NK-92 (cell line): ENCODE data around the gene MITF.

Source experiments
- DNase-seq: peaks from one replicate; lab custom pipeline; 2025; ENCODE audit not compliant: unreplicated experiment; lab: John Stamatoyannopoulos, UW

Gene MITF, protein sequence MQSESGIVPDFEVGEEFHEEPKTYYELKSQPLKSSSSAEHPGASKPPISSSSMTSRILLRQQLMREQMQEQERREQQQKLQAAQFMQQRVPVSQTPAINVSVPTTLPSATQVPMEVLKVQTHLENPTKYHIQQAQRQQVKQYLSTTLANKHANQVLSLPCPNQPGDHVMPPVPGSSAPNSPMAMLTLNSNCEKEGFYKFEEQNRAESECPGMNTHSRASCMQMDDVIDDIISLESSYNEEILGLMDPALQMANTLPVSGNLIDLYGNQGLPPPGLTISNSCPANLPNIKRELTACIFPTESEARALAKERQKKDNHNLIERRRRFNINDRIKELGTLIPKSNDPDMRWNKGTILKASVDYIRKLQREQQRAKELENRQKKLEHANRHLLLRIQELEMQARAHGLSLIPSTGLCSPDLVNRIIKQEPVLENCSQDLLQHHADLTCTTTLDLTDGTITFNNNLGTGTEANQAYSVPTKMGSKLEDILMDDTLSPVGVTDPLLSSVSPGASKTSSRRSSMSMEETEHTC

DNA sequence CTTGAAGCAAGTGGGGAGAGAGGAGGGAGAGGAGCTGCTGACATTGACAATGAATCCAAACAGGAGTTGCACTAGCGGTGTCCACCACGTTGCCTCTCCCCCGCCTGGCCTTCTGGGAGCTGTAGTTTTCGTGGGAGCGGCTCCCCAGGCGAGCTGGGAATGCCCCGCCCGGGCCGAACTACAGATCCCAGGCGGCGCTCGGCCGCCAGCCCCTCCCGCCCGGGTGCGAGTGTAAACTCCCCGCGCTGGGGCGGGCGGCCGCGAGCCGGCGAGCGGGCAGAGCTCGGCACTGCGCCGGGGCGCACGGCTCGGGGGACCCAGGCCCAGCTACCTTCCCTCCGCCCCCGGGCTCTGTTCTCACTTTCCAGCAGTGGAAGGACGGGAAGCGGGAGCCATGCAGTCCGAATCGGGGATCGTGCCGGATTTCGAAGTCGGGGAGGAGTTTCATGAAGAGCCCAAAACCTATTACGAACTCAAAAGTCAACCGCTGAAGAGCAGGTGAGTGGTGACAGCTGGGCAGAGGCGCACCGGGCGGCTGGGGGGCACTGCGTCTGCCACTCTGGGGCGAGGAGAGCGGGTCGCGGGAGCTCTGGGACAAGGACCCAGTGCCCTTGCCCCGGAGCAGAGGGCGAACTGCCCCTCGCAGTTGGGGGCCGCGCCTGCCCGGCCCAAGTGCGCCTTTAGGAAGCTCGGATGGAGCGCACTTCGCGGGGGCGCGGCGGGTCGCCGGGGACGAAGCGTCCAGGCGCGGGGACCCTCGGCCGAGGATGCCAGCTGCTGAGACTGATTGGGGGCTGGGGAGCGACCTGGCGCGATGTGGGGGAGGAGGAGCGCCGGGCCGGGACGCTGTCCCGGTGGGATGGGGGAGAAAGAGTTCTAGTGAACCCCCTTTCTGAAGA lies at the start of gene MITF:
TSS of gene MITF (plus strand) at position 261 of the 899 bp plus-strand sequence. CDS start at position 395, 134 bp downstream.
- DNase-seq, result no peak

DNA sequence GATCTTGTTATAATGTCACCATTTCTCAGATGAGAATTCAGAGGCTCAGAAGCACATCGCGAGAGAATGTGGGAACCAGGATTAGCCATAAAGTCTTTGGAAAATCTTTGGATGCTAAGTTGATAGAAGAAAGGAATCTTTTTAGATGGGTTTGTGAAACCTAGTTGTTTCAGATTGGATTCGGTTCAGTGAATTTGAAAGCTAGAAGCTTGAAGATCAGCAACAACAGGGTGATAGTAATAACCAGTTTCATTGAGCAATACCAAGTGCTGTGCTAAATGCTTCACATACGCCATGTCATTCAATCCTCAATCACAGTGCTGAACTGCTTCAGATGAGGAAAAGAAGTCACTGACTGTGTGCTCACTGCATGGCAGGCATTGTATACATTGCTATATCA lies 47.4 kb upstream of the MITF start:
- DNase-seq, result no peak

DNA sequence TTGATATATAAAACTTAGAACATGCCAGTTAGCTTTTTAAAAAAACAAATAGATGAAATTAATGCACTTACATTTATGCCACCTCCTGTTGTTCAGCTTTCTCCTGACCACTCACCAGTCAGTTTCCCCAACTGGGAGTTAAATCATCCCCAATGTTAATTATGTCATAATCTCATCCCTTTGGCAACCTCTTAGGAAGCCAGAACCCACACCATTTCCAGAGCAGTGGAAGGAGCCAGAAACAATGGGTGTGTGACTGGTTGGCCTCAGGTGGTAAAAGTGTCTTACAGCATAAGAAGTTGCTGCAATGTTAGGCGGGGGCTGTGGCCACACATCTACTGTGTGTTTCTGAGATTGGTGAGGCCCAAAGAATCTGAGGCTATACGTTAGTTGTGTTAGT lies 46.5 kb upstream of the MITF start:
- DNase-seq, result no peak

DNA sequence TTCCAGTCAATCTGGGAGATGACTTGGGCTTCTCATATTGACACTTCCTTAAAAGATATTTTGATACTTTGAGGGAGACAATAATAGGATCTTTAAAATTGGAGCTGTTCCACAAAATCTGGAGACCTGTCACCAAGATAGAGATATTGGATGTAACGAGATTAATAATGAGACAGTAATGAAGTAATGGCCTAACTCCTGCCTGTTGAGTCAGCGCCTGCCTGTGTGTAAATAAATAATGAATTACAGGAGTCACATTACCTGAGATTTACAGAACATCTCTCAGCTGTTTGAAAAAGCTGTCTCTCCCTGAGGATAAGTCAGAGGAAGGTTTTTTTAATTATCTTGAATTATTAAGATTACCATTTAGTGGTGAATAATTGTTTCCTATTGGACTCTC lies 43.8 kb upstream of the MITF start:
- DNase-seq, result no peak

DNA sequence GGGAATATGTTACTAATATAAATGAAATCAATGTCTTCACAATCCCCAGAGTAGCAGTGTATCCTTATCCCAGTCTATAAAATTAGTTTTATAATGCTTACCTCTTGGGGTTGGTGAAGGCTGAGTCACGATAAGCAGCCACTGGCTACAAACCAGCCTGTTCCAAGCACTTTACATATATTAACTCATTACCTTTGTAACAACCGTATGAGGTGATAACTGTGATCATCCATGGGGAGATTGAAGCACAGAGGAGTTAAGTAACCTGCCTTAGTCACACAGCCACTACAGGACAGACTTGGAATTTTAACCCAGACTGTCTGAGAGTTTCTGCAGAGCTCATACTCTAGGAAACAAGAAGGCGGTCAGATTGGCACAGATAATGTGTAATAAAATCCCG lies 43.3 kb upstream of the MITF start:
- no peak for DNase-seq

DNA sequence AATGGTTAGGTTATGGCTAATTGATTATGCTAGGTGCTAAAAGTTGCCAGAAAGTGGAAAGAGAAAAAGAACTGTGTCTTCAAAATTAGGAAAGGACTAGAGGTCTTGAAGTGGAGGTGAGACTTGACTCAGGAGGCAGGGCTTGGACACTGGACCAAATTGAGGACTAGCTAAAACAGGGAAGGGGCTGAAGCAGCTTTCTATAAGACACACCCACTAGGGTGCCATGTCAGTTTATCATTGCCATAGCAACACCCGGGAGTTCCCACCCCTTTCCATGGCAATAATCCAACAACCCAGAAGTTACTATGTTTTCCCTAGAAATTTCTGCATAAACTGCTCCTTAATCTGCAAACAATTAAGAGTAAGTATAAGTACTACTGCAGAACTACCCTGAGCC lies 42.9 kb upstream of the MITF start:
- no peak for DNase-seq

DNA sequence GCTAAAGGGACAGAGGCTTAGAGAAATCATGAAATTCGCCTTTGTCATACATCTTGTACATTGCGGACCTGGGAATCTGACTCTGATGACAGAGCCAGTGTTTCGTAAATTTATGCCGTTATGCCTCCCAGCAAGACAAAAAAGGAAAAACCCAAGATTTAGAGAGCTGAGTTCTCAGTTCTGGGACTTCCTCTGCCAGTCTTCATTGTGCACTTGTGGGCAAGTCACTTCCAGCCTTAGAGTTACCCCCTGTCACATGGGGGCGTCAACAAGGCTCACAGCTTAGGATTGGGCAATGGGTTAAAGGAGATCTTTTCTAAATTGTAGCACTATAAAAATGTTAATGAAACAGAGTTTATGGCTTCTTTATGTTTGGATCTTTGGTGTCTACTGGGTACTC lies 41.9 kb upstream of the MITF start:
- DNase-seq, result no peak

DNA sequence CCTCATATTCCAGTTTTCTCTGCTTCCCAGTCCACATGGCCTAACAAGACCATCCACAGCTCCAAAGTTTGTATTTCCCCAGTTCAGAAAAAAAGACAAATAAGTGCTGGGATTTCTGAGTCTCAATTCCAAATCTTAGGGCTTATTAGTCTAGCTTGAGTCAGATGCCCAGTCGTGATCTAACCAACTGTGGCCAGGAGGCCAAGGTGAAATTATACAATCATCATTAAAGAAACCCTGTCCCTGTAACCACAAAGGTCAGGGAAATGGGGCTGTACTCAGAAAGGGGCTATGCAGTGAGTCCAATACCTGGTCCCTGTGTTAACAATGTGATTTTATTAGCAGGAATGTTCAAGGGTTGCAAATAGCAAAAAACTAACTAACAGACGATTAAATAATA lies 40.5 kb upstream of the MITF start:
- no peak for DNase-seq

DNA sequence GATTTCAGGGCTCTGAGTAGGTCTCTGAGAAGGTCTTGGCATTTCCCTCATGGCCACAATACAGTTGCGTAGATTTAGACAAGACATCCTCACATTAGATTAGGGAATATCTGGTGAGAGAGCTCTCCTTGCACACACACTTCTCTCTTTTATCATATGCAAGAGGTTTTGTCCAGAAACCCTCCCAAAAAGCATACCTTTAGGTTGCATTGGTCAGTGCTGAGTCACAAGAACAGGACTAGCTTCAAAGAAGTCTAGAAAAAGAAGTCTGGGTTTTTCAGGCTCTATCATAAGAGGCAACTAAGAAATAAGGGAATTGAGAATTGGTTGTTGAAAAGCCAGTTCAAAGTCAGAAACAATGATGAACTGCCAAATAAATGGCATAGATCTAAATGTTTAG lies 40.1 kb upstream of the MITF start:
- DNase-seq, result no peak

DNA sequence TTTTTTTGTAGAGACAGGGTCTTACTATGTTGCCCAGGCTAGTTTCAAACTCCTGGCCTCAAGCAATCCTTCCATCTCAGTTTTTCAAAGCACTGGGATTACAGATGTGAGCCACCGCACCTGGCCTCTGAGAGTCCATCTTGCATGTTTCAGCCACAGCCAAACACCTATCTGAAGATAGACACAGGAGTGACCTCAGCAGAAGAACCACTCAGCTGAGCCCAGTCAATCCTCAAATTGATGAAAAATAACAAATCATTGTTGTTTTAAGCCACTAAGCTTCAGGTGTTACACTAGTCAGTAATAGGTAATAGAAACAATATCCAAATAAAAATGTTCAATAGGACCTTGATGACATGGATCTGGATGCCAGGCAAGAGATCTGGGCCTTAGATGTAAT lies 38.3 kb upstream of the MITF start:
- DNase-seq, result no peak

DNA sequence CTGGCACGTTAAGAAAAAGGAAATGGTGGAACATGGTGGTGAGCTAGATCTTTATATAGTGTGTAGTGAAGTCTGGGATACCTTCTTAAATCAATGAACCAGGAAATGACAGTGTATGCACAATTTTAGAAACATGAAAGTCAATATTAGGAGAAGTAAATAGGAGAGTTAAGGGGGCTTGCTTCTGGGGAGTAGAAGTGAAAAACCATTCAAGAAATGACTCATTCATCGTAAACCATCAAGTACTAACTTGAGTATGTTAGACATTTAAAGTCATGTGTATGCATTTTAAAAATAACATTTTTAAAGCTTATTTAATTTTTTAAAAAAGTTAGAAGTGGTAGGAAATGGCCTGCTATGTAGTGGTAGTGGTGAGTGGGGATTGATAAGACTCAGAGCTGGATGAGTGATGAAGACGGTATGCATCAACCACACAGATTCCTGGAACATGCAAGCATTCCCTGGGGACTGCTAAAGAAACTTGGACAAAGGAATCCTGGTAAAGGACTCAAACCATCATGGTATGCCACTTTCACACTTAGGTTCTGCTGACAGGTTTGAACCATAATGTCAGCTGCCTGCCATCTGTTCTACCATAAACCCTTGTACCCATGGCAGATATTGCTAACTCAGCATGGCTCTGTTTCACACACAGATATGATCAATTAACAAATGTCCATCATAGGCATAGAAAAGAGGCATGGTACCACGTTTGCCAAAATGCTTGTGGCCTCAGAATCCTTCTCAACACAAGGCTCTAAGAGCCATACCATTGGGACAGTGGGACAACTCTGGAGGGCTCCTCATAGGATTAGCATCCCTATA lies 28.9 kb upstream of the MITF start:
- DNase-seq, result no peak

DNA sequence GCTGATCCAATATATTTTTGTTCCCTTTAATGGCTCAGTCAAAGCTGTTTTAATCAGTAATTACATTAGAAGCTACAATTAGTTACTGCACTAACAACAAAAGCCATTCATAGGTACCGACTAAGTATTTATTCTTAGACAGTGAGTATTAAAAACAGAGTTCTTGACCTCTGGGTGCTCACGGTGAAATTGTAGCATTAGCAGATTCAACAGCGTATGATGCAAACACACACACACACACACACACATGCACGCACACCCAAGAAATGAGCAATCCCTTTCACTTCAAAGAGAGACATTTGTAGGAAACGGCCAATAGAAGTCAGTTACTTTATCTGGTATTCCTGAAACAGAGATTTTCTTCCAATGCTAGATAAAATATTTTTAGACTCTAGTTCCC lies 27.0 kb upstream of the MITF start:
- no peak for DNase-seq

DNA sequence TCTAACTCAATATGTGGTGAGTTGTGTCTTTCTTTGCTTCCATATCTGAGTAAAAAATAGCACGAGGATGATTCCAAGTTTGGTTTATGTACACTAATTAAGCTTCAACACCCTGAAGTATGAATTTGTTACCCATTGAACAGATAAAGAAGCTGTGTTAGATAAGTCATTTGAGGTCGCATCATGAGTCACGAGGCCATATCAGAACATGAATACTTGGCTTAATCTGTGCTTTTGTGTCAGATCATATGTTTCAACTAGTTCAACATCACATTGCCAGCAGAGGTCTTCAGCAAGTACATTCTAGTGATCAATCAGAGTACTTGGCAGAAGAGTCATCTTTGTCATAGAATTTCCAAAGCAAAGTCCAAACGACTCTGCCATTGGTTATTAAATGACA lies 26.3 kb upstream of the MITF start:
- DNase-seq, result no peak

DNA sequence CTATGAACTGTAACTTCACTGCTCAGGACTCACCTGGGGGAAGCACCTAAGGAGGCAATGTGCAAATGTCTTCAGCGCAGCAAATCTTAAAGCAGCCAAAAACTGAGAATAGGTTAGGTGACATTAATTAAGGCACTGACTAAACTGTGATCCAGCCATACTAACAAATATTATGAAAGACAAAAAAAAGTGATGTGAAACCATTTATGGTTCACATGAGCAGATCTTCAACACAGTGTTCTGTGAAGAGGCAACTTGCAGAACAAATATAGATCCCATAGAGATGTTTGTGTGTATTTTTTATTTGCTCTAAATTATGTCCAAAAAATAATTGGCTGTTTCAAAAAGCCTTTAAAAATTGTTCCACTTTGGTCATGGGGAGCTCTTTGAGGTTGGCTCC lies 24.1 kb upstream of the MITF start:
- no peak for DNase-seq

DNA sequence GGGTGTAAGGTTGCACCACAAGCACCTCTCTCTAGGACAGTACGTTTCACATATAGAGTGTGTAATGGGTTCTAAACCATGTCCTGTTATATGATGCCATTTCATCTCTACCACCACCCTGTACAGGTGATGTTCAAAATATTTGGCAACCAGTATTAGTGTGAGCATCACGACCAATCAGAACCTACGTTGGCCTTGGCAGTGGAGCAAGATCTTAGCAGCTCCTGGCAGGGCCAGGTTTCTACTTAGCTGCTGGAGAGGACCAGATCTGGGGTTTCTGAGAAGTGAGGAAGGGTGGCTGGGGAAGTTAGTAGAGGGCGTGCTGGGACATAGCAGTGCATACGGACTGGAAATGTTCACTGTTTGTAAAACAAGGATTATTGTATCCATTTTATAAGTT lies 23.1 kb upstream of the MITF start:
- no peak for DNase-seq

DNA sequence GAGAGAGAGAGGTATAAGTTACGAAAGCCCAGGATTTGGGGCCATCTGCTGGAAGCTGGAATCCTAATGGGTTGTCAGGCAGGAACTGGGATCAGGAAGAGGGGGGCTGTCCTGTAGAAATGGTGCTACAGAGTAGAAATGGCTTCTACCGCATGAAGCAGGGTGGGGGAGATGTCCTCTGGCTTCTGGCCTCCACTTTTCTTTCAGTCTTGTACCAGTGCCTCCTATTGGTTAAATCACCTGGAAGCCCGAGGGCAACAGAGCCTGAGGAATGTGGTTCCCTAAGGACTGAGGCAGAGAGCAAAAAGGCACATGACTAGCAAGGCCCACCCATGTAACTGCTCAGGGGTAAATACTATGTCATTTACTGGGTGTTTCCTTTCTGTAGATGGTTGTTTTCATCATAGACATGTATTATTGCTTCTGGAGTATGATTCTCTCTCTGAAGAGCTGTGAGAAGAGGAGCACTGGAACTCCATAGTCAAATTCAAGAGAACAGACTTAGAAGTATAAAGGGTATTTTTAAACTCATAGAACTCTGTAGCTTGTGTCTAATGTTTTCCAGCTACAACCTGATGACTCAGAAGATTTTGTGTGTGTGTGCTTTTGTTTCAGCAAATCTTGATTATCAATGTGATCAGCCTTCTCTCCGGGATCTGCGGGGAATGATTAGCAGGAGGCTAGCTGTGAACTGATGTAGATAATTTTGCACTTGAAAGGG lies 20.2 kb upstream of the MITF start:
- no peak for DNase-seq

DNA sequence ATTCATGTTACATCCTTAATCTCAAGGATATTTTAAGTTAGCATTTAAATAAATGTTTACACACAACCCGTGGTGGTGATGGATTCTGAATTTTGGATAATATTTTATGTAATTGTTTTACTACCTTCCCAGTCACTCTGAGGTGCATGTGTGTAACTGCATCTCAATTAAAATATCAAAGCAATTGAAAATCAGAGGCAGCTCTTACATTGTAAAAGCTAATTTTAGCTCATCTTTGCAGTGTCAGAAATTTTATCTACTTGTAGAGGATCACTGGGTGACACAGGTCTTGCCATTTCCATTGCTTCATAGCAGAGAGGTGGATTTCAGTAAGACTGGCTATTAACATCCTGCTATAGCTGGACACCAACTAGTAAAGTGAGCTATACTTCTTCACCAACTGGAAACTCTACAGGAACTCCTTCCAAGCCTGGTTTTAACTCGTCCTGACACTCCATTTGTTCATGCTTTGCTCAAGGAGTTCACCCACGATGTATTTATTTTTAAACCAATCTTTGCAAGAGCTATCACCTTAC lies 19.6 kb upstream of the MITF start:
- DNase-seq, result no peak

DNA sequence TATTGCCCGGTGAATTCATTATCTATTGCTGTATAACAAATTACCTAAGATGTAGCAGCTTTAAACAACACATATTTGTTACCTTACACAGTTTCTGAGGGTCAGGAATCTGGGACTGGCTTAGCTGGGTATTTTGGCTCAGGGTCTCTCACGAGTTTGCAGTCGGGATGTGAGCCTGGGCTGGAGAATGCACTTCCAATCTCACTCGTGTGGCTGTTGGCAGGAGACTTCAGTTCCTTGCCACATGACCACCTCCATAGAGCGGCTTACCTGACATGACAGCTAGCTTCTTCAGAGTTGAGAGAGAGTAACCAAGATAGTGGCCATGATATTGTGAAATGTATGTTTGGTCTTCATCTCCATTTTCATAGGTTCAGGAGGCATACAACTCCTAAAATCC lies 18.4 kb upstream of the MITF start:
- no peak for DNase-seq

DNA sequence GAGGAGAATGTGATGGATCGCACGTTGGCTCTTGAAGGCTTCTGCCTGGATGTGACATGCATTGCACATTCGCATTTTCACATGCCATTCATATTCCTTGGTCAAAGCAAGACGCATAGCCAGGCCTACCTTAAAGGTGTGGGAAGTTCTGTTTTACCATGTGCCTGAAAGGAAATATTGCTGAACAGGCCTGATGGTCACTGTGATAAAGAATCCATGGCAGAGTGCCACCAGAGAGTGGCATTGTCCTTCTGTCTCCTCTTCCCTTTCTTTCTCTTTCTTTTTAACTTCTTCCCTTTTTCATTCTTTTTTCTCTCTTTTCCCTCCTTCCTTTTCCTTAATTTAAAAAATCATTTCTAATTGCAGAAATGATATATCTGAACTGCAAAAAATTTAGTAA lies 15.9 kb upstream of the MITF start:
- DNase-seq, result no peak

DNA sequence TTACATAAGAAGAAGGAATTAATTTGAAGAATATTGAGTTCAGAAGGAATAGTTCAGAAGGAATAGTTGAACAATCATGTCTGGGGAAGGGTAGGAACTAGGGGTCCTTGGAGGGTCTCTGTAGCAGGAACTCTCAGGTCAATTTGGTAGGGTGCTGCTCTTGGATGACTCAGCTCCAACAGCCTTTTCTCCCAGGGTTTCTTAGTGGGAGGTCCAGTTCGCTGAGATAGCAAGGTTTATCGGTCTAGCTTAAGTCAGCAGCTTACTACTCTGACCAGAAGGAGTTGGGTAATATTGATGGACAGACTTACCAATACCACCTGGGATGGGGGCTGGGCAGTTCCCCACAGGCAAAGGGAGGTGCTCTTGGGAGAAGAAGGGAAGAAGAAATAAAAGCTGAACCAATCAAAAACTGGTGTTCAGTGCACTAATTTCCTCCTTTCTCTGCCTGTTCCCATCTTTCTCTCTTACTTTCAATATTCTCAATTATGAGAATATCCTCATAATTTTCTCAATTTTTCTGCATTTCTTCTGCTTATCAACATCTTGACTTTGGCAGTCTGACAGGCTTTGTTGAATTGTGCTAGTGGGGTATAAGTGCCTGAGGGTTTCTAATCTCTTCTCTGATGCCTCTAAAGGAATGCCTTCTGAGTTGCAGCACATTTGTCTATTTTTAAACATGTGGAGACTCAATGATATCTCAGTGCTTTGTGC lies 14.4 kb upstream of the MITF start:
- DNase-seq, result no peak
